GM12865 (cell line): Measurements from ENCODE around the gene APOD.
"Not testable (repeated sequence)": the region's sequence is repeated elsewhere in the genome, so short reads cannot be mapped to it uniquely, and the experiment has no call there.

ENCODE experiments used
- DNase-seq: peaks from one replicate; pipeline ENCODE4 v3.0.0; 2010; ENCODE audit warnings: low read depth
- H3K4me3 ChIP-seq: 2 replicates; pipeline ENCODE4 v1.5.1; 2011; ENCODE audit warnings: mild to moderate bottlenecking, low read depth, low read length, control low read depth
- TF ChIP-seq, protein P1 (sequence below): IDR thresholded peaks from 2 replicates; pipeline ENCODE4 v1.5.1; 2011; ENCODE audit warnings: low read length, control low read depth, low read depth, inconsistent platforms; ENCODE audit not compliant: insufficient read depth; ENCODE audit errors: missing control alignments

APOD gene

DNA sequence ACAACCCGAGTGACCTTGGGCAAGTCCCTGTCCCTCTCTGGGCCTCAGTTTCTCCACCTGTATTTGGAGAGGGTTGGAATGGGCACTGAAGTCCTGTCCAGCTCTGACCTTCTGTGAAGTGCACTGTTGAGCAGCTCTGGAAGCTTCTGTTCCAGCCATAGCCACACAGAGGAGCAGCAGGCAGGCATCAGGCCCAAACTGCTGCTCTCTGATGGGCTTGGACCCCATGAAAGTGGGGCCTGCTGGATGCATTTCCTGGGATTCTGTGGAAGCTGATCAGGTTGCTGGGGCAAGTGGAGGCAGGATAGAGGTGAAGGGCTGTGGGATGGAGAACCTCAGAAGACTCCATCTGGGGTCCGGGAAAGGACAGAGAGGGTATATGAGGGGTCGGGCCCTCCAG is 36.7 kb upstream of the APOD start:
- DNase-seq, H3K4me3 ChIP-seq: not testable (repeated sequence)

- not testable (repeated sequence) for H3K4me3 ChIP-seq, DNase-seq
Observed at GRCh38 chr3:195619591-195620369, 36.0 kb upstream of the APOD start.

GRCh38 chr3:195617784-195618659 is 34.3 kb upstream of the APOD start:
- H3K4me3 ChIP-seq, DNase-seq: not testable (repeated sequence)

GRCh38 chr3:195617134-195617533 is 33.4 kb upstream of the APOD start:
- not testable (repeated sequence) for H3K4me3 ChIP-seq, DNase-seq

GRCh38 chr3:195616681-195617080 is 32.9 kb upstream of the APOD start:
- DNase-seq, result no peak
- no peak overlapping the region for H3K4me3 ChIP-seq
- TF ChIP-seq, protein P1, sequence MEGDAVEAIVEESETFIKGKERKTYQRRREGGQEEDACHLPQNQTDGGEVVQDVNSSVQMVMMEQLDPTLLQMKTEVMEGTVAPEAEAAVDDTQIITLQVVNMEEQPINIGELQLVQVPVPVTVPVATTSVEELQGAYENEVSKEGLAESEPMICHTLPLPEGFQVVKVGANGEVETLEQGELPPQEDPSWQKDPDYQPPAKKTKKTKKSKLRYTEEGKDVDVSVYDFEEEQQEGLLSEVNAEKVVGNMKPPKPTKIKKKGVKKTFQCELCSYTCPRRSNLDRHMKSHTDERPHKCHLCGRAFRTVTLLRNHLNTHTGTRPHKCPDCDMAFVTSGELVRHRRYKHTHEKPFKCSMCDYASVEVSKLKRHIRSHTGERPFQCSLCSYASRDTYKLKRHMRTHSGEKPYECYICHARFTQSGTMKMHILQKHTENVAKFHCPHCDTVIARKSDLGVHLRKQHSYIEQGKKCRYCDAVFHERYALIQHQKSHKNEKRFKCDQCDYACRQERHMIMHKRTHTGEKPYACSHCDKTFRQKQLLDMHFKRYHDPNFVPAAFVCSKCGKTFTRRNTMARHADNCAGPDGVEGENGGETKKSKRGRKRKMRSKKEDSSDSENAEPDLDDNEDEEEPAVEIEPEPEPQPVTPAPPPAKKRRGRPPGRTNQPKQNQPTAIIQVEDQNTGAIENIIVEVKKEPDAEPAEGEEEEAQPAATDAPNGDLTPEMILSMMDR, result no peak

DNA sequence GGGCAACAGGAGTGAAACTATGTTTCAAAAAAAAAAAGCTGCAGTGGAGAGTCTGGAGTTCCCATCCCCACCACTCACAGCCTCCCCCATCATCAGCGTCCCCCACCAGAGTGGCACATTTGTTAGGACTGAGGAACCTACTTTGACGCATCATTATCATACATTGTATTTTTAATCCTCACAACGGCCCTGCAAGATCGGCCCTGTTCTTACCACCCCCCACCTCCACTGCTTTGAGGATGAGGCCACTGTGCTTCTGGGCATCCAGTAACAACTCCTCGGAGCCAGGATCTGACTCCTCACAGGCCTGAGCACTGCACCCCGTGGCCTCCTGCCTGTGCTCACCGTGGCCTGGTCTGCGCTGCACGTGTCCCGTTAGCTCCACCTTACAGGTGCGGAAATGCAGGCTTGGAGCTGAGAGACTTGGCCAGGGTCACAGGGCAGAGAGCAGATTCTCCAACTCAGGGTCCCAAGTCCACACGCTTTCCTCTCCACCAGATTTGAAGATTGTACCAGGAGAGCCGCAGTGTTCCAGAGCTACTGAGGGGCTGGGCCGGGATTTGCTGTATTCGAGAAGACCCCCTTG is 32.3 kb upstream of the APOD start:
- not testable (repeated sequence) for DNase-seq, H3K4me3 ChIP-seq

DNA sequence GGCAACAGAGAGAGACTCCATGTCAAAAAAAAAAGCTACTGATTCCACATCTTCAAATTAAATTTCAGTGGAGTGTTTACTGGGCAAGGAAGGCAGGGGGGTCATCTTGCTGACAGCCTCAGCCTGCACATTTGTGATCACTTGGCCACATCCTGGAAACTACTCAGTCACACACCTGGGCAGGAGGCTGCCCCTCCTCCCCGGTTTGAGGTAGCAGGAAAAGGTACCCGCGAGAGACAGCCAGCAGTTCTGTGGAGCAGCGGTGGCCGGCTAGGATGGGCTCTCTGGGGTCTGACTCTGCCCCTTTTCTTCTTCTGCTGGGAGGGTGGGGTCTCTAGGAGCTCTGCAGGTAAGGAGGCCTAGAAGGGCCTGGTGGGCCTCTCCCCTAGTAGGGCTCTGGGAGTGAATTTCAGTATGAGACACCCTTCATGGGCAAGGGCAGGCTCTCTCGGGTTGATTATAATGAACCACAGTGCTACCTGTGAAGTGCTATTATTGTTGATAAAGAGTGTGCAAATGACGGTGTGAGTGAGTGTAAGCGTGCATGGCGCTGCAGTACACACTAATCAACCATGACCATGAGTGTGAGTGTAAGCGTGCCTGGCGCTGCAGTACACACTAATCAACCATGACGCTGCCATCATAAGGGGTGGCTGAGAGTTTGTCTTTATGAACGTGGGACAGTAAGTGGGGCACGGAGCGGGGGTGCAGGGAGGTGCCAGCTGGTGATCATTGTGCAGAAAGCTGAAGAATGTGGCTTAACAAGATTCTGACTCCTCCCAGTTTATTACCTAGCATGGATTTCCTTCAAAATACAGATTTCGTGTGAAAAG is 31.1 kb upstream of the APOD start:
- peak; percentile 23 for DNase-seq
- H3K4me3 ChIP-seq, result not testable (repeated sequence)

DNA sequence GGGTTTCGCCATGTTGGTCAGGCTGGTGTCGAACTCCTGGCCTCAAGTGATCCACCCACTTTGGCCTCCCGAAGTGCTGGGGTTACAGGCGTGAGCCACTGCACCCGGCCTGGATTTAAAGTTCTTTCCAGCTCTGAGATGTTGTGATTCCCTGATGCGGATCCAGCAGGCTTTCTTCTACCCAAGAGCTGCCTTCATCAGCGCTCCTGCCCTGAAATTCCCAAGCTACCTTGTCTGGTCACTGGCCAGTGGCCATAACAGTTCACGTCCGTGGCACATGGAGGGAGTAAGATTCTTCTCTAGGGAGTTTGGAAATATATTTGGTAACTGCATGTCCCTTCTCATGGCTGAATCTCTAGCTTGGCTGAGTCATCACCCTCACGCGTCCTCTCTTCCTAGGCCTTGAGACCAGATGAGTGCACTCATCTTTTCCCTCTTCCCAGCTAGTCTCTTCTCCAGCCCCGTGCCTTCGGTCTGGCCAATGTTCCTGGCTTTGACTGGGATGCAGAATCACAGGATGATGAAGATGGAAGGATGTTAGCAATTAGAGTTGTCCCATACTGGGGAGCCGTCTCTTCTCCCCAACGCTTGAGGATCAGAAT is 29.8 kb upstream of the APOD start:
- no peak for DNase-seq
- TF ChIP-seq, protein P1, result no peak

GRCh38 chr3:195612075-195612800 is 28.5 kb upstream of the APOD start:
- DNase-seq, result no peak
- TF ChIP-seq, protein P1, result no peak
- H3K4me3 ChIP-seq, result no peak overlapping the region

More for the DNA sequence above, 29.8 kb upstream of the APOD start:
- no peak overlapping the region for H3K4me3 ChIP-seq
